8988T (cell line): ENCODE results near the gene GCKR.
"Not testable (repeated sequence)": the region's sequence is repeated elsewhere in the genome, so short reads cannot be mapped to it uniquely, and the experiment has no call there.

Source experiments
- DNase-seq: peaks from one replicate; pipeline ENCODE4 v3.0.0; 2011

GCKR gene

GRCh38 chr2:27509326-27509725 is 12.7 kb downstream of the GCKR start:
- DNase-seq, result no peak

- no peak for DNase-seq
Observed at GRCh38 chr2:27518113-27518781, 21.6 kb downstream of the GCKR start.

- no peak for DNase-seq
Observed at GRCh38 chr2:27518782-27519113, 22.1 kb downstream of the GCKR start.

DNA sequence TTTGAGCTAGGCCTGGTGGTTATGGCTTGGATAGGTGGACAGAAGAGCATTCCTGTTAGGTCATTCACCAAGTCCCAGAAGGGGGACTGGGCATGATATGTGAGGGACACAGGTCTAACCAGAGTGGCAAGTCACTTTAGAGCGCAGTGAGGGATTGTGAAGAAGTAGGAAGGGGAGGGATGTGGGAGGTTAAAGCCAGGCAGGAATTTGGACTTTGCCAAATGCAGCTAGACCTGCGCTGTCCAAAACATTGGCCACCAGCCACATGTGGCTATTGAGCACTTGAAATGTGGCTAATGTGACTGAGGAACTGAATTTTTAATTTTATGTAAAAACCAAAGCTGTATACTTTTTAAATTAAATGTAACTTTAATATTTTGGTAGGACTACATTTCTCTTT is 23.7 kb downstream of the GCKR start:
- no peak for DNase-seq

DNA sequence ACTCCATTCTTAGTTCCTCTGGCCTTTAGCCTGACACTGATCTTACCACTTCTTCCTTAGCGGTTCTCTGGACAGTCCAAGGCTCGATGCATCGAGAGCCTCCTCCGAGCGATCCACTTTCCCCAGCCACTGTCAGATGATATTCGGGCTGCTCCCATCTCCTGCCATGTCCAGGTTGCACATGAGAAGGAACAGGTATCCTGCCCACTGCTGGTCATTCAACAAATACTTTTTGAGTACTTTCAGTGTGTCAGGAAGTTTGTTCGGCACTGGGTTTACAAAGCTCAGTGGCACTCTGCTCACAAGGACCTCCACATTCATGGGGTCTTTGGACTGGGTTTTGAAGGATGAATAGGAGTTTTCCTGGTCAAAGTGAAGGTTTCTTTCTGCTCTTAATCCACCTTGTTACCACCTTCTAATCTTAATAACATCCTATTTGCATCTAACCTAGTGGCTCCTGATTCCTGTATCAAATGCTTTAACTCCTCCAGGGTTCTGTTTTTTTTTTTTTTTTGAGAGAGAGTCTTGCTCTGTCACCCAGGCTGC is 25.8 kb downstream of the GCKR start:
- DNase-seq, result no peak

GRCh38 chr2:27527182-27527581 is 30.5 kb downstream of the GCKR start:
- DNase-seq, result no peak

GRCh38 chr2:27531983-27532382 is 35.3 kb downstream of the GCKR start:
- DNase-seq, result no peak

DNA sequence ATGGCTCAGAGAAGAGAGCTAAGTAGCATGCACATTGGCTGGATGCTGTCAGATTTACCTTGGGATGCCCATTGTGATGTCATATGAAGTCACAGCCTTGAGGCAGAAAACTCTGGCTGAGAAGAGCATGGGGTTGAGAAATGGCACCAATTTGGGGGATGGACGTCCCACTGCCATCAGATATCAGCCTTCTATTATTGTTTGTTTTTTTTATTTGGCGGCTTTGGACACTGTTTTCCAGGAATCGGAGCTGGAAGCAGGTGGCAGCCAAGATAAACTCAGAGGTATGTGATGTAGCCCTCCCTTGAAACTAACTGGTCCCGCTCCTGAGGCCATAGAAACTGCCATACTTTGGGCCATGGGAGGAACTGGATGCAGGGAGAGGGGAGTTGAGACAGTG is 40.6 kb downstream of the GCKR start:
- DNase-seq, result no peak

DNA sequence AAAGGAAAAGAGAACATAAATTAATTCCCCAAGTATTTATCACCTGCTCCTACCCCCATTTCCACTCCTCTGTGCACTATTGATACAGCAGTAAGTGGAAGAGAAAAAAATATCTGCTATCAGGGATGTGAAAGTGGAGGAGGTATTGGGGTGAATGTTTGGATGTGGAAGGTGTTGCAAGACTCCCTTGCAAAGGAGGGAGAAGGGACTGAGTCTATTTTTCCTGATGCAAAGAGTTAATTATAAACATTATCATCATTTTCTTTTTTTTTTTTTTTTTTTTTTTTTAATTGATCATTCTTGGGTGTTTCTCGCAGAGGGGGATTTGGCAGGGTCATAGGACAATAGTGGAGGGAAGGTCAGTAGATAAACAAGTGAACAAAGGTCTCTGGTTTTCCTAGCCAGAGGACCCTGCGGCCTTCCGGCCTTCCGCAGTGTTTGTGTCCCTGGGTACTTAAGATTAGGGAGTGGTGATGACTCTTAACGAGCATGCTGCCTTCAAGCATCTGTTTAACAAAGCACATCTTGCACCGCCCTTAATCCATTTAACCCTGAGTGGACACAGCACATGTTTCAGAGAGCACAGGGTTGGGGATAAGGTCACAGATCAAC is 42.3 kb downstream of the GCKR start:
- not testable (repeated sequence) for DNase-seq

GRCh38 chr2:27539649-27540048 is 43.0 kb downstream of the GCKR start:
- not testable (repeated sequence) for DNase-seq

DNA sequence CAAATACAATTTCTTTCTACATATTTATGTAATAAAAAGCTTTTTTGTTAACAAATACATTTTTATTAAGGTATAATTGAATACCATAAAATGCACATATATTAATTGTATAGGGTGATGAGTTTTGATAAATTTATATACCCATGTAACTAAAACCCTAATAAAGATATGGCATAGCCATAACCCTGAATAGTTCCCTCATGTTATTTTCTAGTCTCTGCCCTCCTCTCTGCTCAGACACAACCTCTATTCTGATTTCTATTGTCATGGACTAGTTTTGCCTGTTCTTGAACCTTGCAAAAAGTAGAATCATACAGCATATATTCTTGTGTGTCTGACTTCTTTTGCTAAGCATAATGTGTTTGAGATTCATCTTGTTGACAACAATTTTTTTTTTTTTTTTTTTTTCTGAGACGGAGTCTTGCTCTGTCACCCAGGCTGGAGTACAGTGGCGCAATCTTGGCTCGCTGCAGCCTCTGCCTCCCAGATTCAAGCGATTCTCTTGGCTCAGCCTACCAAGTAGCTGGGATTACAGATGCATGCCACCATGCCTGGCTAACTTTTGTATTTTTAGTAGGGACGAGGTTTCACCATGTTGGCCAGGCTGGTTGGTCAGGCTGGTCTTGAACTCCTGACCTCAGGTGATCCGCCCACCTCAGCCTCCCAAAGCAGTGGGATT is 47.6 kb downstream of the GCKR start:
- DNase-seq, result no peak

DNA sequence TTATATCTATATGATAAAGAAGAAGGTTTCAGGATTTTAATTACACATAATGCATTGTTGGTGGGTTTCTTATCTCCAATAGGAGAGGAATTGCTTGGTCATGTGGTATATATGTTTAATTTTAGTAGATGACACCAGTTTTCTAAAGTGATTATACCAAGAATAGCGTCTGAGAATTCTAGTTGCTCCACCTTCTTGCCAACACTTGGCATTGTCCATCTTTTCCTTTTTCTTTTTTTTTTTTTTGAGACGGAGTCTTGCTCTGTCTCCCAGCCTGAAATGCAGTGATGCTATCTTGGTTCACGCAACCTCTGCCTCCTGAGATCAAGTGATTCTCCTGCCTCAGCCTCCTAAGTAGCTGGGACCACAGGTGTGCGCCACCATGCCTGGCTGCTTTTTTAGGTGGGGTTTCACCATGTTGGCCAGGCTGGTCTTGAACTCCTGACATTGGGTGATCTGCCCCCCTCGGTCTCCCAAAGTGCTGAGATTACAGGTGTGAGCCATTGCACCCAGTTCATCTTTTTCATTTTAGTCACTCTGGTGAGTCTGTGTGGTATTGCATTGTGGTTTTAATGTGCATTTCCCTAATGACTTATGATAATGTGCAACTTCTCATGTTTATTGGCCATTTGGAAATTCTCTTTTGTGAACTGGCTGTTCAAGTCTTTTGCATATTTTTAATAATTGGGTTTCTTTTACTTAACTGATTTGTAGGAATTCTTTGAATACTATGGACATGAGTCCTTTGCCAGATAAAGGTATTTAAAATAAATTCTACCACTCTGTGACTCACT is 48.9 kb downstream of the GCKR start:
- DNase-seq, result no peak

DNA sequence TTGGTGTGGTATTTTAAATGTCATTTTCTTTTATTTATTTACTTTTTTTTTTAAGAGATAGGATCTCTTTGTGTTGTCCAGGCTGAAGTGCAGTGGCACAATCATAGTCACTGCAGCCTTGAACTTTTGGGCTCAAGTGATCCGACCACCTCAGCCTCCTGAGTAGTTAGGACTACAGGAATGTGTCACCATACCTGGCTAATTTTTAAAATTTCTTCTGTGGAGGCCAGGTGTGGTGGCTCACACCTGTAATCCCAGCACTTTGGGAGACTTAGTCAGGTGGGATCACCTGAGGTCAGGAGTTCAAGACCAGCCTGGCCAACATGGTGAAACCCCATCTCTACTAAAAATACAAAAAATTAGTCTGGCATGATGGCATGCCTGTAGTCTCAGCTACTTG is 52.7 kb downstream of the GCKR start:
- DNase-seq, result no peak

GRCh38 chr2:27551514-27551913 is 54.9 kb downstream of the GCKR start:
- no peak for DNase-seq

GRCh38 chr2:27552941-27553340 is 56.3 kb downstream of the GCKR start:
- DNase-seq, result no peak

DNA sequence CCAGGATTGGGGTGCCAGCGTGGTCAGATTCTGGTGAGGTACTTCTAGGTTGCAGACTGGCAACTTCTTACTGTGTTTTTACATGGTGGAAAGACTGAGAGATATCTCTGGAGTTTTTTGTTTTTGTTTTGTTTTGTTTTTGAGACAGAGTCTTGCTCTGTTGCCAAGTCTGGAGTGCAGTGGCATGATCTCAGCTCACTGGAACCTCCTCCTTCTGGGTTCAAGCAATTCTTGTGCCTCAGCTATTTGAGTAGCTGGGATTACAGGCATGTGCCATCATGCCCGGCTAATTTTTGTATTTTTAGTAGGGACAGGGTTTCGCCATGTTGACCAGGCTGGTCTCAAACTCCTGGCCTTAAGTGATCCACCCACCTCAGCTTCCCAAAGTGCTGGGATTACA is 57.8 kb downstream of the GCKR start:
- not testable (repeated sequence) for DNase-seq

DNA sequence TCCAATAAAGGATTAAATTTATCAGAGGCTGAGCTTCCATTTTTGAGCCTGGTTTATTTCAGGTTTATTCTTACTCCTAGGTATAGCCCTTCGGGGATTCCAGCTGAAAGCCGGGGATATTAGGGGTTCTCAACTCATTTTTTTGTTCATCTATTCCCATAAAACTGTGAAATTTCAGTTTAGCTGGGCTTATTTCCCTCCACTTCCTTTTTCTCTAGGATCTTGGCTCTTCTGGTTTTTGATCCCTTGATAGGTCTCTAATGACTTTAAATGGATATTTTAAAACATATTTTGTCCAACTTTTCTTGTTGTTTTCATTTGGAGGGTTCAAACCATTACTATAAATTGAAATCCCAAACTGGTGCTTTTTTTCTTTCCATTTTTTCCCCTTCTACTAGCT is 62.6 kb downstream of the GCKR start:
- DNase-seq, result no peak

GRCh38 chr2:27561060-27561459 is 64.4 kb downstream of the GCKR start:
- DNase-seq, result no peak

DNA sequence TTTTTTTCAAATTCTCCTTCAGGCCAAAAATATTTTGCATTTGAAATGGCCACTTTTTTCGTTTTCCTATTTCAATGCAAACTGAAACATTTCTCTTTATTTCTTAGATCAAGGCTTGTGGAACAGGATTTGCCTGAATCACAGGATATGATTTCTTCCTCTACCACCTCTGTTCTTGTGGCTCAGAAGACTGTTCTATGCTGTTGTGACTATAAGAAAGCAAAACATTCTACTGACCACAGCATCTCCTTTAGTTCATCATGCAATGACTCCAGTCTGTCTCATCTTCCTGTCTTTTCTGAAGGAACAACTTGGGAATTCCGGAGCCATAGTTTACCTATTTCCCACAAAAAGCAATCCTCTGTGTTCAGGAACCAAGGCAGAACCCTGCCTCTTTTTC is 70.0 kb downstream of the GCKR start:
- no peak for DNase-seq

- DNase-seq, result no peak
Observed at GRCh38 chr2:27569398-27569797, 72.8 kb downstream of the GCKR start.

DNA sequence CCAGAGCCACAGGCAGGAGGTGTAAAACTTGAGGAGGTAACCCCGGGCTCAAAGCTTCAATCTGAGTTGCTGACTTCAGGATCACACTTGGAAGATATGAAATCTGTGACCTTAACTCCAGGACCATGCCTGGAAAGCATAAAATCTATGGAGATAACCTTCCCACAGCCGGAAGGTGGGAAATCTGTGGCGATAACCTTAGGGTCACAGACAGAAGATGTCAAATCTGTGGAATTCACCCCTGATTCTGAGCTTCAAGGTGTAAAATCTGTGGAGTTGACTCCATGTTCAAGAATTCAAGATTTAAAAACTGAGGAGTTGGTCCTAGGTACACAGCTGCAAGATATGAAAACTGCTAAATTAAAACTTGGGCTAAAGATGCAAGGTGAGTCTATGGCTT is 74.6 kb downstream of the GCKR start:
- no peak for DNase-seq

DNA sequence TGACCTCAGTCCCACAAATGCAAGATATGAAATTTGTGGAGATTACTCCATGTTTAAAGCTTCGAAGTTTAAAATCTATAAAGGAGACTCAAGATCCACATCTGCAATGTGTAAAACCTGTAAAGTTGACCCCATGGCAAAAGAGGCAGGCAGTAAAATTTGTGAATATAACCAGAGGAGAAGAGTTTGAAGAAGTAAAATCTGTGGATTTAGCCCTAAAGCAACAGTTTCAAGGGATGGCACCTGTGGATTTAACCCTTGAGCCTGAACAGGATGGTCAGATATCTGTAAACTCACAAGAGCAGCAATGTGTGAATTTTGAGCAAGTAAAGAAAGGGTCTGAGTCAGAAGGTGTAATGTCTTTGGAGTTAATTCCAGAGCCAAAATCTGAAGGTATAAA is 75.0 kb downstream of the GCKR start:
- no peak for DNase-seq

DNA sequence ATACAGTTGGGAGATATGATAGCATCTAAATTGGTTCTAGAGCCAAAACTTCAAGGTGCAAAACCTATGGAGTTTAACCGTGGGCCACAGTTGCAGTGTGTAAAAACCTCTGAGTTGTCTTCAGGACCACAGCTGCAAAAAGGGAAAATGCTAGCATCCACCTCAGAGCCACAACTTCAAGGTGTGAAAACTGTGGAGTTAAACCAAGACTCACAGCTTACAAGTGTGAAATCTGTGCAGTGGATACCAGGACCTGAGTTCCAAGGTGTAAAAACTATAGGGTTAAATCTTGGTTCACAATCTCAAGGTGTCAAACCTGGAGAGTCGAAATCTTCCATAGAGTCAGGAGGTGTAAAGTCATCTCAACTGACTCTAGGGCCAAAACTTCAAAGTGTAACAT is 75.8 kb downstream of the GCKR start:
- DNase-seq, result no peak
